PC-3 (cell line): ENCODE results near the gene RGL2.

Source experiments
- EZH2 ChIP-seq: fragments of 300-600 bp; sonication (generic); IDR thresholded peaks from one replicate; pipeline ENCODE4 v1.6.1; 2017; ENCODE audit warnings: antibody characterized with exemption, mild to moderate bottlenecking, low read length; ENCODE audit not compliant: unreplicated experiment
- TF ChIP-seq, protein P1 (sequence below): fragments of 300-600 bp; sonication (generic); conservative IDR thresholded peaks from 2 replicates; pipeline ENCODE4 v1.5.1; 2017; ENCODE audit warnings: antibody characterized with exemption, low read depth, mild to moderate bottlenecking, low read length

DNA sequence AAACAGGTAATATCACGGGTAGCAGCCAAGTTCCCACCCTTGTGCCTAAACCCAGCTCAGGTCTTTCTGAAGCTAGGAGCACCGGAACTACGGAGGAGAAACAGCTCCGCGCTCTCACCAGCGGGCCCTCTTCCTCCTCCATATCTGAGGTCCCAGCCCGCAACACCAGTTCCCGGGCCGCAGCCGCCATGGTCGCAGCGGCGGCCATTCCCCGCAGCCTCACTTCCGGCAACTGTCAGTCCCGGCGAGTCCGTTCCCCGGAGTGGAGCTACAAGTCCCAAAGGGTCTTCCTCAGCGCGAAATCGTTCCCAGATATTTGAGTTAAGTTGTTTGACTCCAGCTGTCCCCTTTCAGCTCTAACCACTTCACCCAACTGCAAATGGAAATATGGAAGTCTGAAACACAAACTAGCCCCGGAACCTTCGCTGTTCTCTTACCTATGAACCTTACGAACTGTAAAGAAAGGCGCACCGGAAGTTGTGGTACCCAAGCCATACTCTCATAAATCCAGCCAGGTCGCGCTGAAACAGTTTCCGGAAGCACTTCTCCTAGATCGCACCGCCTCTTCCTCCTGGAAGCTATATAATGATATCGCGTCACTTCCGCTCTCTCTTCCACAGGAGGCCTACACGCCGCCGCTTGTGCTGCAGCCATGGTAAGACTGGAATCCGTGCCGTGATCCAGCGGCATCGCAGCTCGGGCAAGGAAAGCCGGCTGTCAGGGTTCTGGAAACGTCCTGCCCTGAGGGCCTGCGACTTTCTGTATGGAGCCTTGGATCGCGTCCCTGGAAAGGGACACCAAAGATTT, 27.1 kb downstream of the RGL2 start, which contains the start of the genes RPS18 and VPS52:
- TF ChIP-seq EZH2, result no peak
- TF ChIP-seq, protein P1, sequence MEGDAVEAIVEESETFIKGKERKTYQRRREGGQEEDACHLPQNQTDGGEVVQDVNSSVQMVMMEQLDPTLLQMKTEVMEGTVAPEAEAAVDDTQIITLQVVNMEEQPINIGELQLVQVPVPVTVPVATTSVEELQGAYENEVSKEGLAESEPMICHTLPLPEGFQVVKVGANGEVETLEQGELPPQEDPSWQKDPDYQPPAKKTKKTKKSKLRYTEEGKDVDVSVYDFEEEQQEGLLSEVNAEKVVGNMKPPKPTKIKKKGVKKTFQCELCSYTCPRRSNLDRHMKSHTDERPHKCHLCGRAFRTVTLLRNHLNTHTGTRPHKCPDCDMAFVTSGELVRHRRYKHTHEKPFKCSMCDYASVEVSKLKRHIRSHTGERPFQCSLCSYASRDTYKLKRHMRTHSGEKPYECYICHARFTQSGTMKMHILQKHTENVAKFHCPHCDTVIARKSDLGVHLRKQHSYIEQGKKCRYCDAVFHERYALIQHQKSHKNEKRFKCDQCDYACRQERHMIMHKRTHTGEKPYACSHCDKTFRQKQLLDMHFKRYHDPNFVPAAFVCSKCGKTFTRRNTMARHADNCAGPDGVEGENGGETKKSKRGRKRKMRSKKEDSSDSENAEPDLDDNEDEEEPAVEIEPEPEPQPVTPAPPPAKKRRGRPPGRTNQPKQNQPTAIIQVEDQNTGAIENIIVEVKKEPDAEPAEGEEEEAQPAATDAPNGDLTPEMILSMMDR, result no peak
